Mucosa of gallbladder (tissue), 1 donor: ENCODE data around the gene HNRNPA2B1. TPM values are rescaled to one million over a fixed set of nuclear protein-coding genes. Genes with fewer than 3 reads are reported as not detected.
"Not testable (repeated sequence)": the region's sequence is repeated elsewhere in the genome, so short reads cannot be mapped to it uniquely, and the experiment has no call there.

Experiments used
- DNase-seq: peaks from one replicate; pipeline ENCODE4 v3.0.0-alpha.2; 2020; ENCODE audit warnings: low spot score
- total RNA-seq: library from RNA; stranded (reverse); gene quantifications from one replicate; pipeline ENCODE4 v1.2.1, GENCODE V29; 2021
- donor health status: DM: no; HTN: no; CAD: no.

The HNRNPA2B1 gene
- total RNA-seq, 1 donor from 2014 or later = 344 TPM

DNA sequence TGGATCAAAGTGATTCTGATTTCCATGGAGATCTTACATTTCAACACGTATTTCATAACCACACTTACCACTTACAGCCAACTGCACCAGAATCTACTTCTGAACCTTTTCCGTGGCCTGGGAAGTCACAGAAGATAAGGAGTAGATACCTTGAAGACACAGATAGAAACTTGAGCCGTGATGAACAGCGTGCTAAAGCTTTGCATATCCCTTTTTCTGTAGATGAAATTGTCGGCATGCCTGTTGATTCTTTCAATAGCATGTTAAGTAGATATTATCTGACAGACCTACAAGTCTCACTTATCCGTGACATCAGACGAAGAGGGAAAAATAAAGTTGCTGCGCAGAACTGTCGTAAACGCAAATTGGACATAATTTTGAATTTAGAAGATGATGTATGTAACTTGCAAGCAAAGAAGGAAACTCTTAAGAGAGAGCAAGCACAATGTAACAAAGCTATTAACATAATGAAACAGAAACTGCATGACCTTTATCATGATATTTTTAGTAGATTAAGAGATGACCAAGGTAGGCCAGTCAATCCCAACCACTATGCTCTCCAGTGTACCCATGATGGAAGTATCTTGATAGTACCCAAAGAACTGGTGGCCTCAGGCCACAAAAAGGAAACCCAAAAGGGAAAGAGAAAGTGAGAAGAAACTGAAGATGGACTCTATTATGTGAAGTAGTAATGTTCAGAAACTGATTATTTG is 15.3 kb downstream of the HNRNPA2B1 start:
- no peak for DNase-seq

DNA sequence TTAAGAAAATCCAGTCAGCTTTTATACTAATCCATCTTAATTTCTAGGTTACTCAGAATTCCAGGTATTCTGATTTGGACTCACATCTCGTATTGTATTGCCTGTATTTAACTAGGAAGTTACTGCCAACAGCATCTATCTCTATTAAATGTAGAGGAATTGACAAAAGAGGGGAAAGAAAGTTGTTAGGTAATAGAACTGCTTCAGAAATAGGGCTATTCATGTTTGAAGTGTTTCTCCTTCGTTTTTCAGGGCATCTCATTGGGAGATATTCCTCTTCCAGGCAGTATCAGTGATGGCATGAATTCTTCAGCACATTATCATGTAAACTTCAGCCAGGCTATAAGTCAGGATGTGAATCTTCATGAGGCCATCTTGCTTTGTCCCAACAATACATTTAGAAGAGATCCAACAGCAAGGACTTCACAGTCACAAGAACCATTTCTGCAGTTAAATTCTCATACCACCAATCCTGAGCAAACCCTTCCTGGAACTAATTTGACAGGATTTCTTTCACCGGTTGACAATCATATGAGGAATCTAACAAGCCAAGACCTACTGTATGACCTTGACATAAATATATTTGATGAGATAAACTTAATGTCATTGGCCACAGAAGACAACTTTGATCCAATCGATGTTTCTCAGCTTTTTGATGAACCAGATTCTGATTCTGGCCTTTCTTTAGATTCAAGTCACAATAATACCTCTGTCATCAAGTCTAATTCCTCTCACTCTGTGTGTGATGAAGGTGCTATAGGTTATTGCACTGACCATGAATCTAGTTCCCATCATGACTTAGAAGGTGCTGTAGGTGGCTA is 16.1 kb downstream of the HNRNPA2B1 start:
- not testable (repeated sequence) for DNase-seq

DNA sequence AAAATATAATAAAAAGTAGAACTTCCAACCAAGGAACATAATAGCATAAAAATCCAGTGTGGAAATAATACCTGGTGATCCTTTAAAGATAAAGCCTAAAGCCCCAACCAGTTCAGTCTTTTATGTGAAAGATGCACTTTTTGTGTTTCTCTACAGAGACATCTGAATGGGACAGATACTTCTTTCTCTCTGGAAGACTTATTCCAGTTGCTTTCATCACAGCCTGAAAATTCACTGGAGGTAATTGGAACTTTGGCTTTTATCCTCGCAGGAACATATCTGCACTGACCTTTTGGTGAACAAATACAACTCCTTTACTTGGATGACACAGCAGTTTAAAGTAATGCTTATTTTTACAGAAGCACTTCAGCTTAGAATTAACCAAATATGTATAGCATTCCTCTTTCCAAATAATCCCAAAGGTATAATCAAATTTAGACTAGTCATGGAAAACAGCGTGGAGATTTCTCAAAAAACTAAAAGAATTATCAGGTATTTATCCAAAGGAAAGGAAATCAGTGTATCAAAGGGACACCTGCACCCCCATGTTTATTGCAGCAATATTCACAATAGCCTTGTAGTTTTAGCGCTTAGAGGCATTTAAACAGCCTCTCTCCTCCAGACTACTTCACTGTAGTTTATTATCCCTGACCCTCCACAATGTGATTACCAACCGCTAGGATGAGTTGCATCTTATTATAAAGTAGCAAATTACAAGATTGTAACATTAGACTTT is 16.8 kb downstream of the HNRNPA2B1 start:
- DNase-seq = no peak

DNA sequence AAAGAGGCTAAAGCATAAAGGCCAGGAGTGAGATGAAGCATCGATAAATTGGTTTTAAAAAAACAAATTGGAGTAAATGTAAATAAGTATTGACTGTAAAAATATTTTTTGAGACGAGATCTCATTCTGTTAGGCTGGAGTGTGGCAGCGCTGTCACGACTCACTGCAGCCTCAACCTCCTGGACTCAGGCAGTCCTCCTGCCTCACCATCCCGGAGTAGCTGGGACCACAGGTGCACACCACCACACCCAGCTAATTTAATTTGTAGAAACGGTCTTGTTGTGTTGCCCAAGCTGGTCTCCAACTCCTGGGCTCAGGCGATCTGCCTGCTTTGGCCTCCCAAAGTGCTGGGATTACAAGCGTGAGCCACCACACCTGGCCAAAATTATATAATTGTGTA is 17.8 kb downstream of the HNRNPA2B1 start:
- DNase-seq = no peak

DNA sequence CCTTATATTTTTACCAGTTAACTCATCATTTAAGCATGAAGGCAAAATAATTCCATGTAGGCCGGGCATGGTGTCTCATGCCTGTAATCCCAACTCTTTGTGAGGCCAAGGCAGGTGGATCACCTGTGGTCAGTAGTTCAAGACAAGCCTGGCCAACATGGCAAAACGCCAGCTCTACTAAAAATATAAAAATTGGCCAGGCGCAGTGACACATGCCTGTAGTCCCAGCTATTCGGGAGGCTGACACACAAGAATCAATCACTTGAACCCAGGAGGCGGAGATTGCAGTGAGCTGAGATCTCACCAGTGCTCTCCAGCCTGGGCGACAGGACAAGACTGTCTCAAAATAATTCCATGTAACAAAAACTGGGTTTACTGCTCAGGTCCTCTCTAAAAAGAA is 18.3 kb downstream of the HNRNPA2B1 start:
- DNase-seq = no peak

DNA sequence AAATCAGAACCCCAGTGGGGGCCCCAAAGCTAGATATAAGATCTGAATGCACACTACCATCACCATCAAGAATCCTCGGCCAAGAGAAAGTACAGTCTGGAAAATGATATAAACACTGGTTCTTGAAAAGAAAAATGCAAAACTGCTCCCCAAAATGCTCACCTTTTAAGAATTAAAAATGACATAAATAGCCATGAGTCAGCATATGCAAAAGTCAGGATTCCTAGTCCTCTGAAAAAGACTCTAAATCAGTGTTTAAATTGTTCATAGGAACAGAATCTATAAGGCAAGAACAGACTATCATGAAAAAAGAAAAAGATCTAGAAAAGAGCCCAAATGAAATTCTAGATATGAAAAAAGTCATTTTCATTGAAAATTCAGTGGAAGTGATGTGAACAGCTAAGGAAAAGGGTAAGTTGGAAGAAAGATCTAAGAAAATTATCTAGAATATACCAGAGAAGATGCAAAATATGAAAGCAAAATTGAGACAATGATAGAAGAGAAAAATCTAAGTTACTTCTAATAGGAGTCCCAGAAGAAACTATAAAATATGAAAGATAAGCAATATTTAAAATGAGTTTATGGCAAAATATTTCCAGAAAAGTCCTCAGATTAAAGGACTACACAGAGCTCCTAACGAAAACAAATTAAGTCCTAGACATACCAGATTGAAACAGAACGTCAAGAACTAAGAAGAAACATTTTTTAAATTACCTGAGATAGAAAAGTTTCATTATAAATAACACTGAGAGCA is 18.9 kb downstream of the HNRNPA2B1 start:
- DNase-seq = no peak

DNA sequence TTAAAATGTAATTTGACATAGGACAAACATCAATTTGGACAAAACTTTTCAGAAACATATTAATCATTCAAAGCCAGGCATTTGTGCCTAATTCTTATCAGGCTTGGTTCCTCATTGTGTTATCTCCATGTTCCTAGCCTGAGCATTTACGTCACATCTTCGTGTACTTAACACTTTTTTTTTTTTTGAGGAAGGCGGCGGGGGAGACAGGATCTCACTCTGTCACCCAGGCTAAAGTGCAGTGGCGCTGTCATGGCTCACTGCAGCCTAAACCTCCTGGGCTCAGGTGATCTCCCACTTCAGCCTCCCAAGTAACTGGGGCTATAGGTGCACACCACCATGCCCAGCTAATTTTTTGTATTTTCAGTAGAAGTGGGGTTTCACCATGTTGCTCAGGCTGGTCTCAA is 19.8 kb downstream of the HNRNPA2B1 start:
- DNase-seq = no peak

DNA sequence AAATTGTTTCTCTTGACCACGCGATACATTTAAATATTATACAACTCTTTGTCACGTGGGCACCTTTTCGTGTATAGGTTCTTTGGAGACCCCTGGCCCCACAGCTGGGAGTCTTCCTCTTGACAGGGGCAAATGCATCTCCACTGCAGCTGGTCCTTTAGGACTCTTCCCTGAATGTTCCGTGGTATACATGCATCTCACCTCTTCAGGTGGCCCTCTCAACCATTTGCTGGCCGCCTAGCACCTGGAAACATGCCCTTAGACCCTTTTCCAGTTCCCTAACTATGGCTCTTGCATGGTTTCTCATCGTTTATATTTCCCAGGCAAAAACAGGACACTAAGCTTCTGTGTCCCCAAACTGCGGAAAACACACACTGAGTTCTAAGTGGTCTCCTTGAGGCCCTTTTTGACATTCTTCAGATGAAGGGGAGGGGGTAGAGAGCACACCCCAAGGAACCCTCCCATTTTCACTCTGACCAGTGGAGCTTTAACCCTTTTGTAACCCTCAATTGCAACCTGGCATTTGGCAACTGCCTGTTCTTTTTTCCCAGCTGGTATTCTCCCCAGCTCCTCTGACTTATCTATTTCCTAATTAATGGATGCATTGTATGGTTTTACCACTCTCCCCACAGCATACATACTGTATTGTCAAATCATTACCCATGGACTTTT is 20.6 kb downstream of the HNRNPA2B1 start:
- no peak for DNase-seq

DNA sequence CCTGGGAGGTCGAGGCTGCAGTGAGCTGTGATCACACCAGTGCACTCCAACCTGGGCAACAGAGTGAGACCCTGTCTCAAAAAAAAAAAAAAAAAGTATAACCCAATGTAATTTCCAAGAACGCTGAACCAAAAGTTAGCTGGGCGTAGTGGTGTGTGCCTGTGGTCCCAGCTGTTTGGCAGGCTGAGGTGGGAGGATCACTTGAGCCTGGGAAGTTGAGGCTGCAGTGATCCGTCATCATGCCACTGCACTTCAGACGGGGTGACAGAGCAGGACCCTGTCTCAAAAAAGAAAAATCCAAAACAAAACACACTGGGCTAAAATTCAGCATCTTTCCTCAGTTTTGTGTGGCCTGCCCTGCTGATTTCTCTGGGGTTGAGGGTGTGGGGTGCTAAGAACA is 21.1 kb downstream of the HNRNPA2B1 start:
- no peak for DNase-seq

DNA sequence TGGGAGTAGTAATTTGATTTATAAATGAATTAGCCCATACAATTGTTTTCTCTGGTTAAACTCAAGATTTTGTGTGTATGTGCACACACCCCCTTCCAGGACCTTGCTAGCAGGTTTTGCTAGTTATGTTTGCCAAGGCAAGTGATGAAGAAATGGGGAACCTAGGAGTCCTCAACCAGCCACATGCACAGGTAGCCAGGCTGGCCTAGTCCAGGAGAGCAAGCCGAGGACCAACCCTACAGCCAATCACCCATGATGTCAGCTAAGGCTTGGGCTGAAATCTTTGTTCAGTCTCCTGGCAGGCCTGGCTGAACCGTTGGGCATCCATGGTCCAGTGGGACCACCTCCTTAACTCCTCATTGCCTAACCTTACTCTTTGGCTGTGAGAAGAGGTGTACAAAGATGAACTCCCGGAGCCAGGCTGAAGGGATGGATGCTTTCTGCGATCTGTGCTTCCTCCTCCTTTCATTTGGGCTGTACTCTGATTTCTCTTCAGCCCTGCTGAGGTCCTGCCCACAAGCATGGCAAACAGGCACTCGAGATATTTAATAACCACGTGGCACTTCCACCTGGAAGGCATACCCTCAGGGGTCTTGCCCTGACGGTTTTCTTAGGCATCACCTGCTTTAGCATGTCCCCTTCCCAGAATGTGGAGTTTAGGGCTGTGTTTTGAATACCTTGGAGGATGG is 22.1 kb downstream of the HNRNPA2B1 start:
- DNase-seq = no peak

DNA sequence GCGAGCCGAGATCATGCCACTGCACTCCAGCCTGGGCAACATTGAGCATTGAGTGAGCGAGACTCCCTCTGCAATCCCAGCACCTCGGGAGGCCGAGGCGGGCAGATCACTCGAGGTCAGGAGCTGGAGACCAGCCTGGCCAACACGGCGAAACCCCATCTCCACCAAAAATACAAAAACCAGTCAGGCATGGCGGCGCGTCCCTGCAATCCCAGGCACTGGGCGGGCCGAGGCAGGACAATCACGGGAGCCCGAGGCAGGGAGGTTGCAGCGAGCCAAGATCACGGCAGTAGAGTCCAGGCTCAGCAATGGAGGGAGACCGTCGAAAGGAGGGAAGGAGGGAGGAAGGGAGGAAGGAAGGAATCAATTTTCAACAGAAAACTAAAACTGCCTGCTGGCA is 23.3 kb downstream of the HNRNPA2B1 start:
- not testable (repeated sequence) for DNase-seq

DNA sequence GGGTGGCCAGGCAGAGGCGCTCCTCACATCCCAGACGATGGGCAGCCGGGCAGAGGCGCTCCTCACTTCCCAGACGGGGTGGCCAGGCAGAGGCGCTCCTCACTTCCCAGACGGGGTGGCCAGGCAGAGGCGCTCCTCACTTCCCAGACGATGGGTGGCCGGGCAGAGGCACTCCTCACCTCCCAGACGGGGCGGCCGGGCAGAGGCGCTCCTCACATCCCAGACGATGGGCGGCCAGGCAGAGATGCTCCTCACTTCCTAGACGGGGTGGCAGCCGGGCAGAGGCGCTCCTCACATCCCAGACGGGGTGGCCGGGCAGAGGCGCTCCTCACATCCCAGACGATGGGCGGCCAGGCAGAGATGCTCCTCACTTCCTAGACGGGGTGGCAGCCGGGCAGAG is 23.9 kb downstream of the HNRNPA2B1 start:
- not testable (repeated sequence) for DNase-seq

DNA sequence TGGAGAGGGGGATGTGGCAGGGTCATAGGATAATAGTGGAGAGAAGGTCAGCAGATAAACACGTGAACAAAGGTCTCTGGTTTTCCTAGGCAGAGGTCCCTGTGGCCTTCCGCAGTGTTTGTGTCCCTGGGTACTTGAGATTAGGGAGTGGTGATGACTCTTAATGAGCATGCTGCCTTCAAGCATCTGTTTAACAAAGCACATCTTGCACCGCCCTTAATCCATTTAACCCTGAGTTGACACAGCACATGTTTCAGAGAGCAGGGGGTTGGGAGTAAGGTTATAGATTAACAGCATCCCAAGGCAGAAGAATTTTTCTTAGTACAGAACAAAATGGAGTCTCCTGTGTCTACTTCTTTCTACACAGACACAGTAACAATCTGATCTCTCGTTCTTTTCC is 24.6 kb downstream of the HNRNPA2B1 start:
- not testable (repeated sequence) for DNase-seq

DNA sequence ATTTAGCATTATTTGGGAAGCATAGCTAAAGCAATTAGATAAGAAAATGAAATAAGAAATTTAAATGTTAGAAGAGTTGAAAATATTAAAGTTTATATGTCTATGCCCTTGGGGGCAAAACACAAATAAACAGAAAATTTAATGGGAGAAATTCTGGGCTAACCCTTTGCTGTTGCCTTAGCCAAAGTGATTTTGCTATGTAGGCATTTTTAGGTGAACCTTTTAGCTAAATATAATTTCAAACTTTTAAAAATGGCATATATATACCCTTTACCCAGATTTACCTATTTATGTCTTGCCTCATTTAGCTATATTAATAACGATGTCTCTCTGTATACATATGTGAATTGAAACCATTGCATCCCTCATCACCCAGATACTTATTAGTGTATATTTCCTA is 28.5 kb downstream of the HNRNPA2B1 start:
- no peak for DNase-seq

DNA sequence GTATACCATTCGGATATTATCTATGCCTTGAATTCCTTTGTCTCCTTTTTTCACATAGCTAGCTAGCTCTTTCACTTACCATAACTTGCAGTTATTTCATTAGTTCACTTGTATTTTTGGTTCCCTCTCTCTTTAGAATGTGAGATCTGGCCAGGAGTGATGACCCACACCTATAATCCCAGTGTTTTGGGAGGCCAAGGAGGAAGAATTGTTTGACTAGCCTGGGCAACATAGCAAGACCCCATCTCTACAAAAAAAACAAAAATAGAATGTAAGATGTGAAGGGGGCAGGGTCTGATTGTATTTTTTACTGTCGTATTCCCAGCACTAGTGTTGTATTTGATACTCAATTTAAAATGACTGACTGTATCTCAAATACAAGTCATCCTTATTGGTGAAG is 28.9 kb downstream of the HNRNPA2B1 start:
- DNase-seq = no peak

DNA sequence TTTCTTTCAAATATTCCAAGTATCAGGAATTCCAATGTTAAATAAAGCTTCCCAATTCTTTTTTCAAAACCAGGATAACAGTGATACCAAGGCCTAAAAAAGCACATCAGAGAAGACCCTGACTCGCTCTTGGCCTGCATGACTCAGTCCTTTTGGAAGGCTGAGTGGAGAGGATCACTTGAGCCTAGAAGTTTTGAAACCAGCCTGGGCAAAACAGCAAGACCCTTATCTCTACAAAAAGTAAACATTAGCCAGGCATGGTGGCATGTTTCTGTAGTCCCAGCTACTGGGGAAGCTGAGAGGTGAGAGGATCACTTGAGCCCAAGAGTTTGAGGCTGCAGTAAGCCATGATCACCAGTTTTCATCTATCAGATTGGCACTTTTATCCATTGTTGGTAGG is 29.9 kb downstream of the HNRNPA2B1 start:
- DNase-seq = no peak

DNA sequence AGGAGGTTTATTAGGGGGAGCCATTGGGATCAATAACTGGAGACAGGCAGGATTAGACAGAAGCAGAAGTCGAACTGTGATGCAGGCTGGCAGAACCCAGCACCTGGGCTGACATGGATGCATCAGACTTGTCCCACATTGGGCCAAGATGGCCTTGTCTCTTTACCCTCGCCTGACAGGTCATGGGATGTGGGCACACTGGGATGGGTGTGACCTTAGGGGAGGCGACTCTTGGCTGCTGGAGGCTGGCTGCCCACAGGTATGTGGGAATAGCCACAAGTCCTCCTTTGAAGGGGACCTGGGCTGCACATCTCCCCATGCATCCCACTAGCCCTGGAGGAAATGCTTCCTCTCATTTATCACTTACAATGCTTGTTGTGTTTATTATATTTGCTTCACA is 31.3 kb downstream of the HNRNPA2B1 start:
- DNase-seq = no peak

DNA sequence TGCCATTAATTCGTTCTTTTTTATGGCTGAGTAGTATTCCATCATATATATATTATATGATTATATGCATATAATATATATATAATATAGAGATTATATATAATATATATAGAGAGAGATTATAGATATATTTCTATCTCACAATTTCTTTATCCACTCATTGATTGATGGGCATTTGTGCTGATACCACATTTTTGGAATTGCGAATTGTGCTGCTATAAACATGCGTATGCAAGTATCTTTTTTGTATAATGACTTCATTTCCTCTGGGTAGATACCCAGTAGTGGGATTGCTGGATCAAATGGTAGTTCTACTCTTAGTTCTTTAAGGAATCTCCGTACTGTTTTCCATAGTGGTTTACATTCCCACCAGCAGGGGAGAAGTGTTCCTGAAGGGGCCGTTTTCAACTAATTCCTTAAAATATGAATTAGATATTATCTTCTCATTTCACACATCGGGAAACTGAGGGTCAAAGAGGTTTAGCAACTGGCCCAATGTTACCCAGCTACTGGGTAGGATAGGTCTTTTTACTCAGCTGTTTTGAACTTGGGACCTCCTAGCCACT is 32.0 kb downstream of the HNRNPA2B1 start:
- DNase-seq = no peak

DNA sequence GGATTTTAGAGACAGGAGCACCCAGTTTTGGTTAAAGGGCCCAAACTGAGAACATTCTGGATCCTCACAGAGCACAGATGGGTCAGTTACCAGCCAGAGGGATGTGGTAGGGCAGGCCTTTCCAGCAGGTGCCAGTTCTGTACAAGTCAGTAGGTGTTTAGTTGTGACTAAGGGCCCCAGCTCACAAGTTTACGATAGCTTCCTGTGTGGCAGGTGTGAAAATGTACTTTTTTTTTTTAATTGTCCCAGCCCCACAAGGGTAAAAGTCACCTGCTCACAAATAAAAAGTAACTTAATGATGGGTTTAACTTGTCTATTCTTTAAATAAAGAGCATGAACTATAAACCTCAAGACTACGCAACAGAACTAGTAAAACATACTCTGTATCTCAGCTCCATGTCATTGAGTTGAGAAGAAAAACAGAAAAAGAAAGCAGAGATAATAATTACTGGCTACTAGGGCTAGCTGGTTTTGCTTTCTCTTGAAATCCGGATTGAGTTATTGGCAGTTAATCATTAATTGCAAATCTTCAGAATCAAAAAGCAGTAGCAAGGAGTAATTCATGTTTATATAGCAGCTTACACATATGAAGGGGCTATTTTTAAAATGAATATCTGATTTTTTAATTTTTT is 33.1 kb downstream of the HNRNPA2B1 start:
- DNase-seq = no peak
